ENCODE measurements around the gene PDE4B. TPM values are rescaled to one million over a fixed set of nuclear protein-coding genes. Genes with fewer than 3 reads are reported as not detected.

Gene PDE4B
- total RNA-seq, 1 donor from 2014 or later: 0.57 TPM

DNA sequence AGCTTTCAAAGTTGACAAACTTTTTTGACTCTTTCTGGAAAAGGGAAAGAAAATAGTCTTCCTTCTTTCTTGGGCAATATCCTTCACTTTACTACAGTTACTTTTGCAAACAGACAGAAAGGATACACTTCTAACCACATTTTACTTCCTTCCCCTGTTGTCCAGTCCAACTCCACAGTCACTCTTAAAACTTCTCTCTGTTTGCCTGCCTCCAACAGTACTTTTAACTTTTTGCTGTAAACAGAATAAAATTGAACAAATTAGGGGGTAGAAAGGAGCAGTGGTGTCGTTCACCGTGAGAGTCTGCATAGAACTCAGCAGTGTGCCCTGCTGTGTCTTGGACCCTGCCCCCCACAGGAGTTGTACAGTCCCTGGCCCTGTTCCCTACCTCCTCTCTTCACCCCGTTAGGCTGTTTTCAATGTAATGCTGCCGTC lies 580.5 kb downstream of the PDE4B start:
- Mint-ChIP-seq H3K36me3 (ENCODE audit: low read depth) (peaks cover 6% of the 10 kb centered on the region), H3K27me3 (ENCODE audit: low read depth) (no peaks in the 10 kb centered on the region), H3K4me3 (ENCODE audit: unreplicated experiment) (no peak overlapping the region), H3K9me3 (ENCODE audit: low read depth) (no peaks in the 10 kb centered on the region), H3K4me1 (ENCODE audit: low read depth) (peaks cover 33% of the 10 kb centered on the region), H3K27ac (ENCODE audit: unreplicated experiment) (no peak overlapping the region)
- TF ChIP-seq CTCF (IDR thresholded peaks at IDR 0.05): no peak
- no peak for DNase-seq (ENCODE audit: low spot score)

GRCh38 chr1:66374148-66374547 lies 581.5 kb downstream of the PDE4B start:
- no peak for TF ChIP-seq CTCF (IDR thresholded peaks at IDR 0.05)
- H3K36me3 Mint-ChIP-seq (ENCODE audit: low read depth): peaks cover 3% of the 10 kb centered on the region
- H3K4me3 Mint-ChIP-seq (ENCODE audit: unreplicated experiment): no peak overlapping the region
- no peaks in the 10 kb centered on the region for H3K9me3 Mint-ChIP-seq (ENCODE audit: low read depth)
- peaks cover 28% of the 10 kb centered on the region for H3K4me1 Mint-ChIP-seq (ENCODE audit: low read depth)
- no peaks in the 10 kb centered on the region for H3K27me3 Mint-ChIP-seq (ENCODE audit: low read depth)
- DNase-seq (ENCODE audit: low spot score): no peak
- no peak overlapping the region for H3K27ac Mint-ChIP-seq (ENCODE audit: unreplicated experiment)

DNA sequence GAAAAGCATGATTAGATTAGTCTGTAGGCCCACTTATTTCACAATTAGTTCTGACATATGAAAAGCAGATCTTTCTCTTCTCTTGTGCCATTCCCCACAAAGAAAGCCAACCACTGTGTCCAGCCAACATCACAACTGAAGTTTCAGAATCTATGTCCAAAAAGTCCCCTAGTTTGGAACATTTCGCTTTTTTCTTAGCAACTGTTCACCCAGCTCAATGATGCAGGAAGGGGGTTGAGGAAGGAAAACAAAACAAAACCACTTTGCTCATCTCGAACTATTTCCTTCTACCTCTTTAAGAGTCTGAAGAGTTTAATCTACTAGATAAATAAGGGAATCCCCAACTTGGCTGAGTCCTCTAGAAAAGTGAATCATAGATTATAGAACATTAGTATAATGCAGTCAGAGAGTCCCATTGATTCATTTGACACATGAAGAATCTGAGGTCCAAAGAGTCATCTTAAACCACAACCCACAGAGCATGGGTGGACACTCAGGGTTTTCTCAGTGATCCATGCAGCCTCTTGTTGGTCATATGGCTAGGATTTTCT lies 581.9 kb downstream of the PDE4B start:
- no peak for TF ChIP-seq CTCF (IDR thresholded peaks at IDR 0.05)
- peaks cover 28% of the 10 kb centered on the region for H3K4me1 Mint-ChIP-seq (ENCODE audit: low read depth)
- H3K27me3 Mint-ChIP-seq (ENCODE audit: low read depth): no peaks in the 10 kb centered on the region
- no peak overlapping the region for H3K4me3 Mint-ChIP-seq (ENCODE audit: unreplicated experiment)
- H3K36me3 Mint-ChIP-seq (ENCODE audit: low read depth): peaks cover 3% of the 10 kb centered on the region
- DNase-seq (ENCODE audit: low spot score): no peak
- H3K9me3 Mint-ChIP-seq (ENCODE audit: low read depth): no peaks in the 10 kb centered on the region
- H3K27ac Mint-ChIP-seq (ENCODE audit: unreplicated experiment): no peak overlapping the region

DNA sequence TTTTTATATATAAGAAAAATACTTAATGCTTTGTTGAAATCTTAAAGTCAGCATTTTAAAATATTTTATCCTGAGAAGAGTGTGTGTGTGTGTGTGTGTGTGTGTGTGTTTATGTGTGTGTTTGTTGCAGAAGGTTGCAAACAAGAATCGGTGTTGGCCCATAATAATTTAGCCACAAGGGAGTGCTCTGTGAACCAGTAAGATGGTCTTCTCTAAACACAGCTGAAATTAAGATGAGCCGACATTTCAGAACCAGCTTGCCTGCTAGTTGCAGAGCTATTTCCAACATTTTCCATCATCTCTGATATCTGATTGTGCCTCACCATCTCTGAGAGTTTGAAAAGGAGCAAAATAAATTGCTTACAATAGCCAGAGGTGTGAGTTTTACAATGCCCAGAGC lies 582.4 kb downstream of the PDE4B start:
- H3K27ac Mint-ChIP-seq (ENCODE audit: unreplicated experiment): no peak overlapping the region
- DNase-seq (ENCODE audit: low spot score): no peak
- no peaks in the 10 kb centered on the region for H3K27me3 Mint-ChIP-seq (ENCODE audit: low read depth)
- peaks cover 27% of the 10 kb centered on the region for H3K4me1 Mint-ChIP-seq (ENCODE audit: low read depth)
- H3K4me3 Mint-ChIP-seq (ENCODE audit: unreplicated experiment): no peak overlapping the region
- no peak for TF ChIP-seq CTCF (IDR thresholded peaks at IDR 0.05)
- peaks cover 3% of the 10 kb centered on the region for H3K36me3 Mint-ChIP-seq (ENCODE audit: low read depth)
- no peaks in the 10 kb centered on the region for H3K9me3 Mint-ChIP-seq (ENCODE audit: low read depth)

- no peak for TF ChIP-seq CTCF (IDR thresholded peaks at IDR 0.05)
- DNase-seq (ENCODE audit: low spot score): no peak
- Mint-ChIP-seq H3K27ac (ENCODE audit: unreplicated experiment) (no peak overlapping the region), H3K36me3 (ENCODE audit: low read depth) (no peaks in the 10 kb centered on the region), H3K27me3 (ENCODE audit: low read depth) (no peaks in the 10 kb centered on the region), H3K4me3 (ENCODE audit: unreplicated experiment) (no peak overlapping the region), H3K9me3 (ENCODE audit: low read depth) (peaks cover 3% of the 10 kb centered on the region), H3K4me1 (ENCODE audit: low read depth) (peaks cover 9% of the 10 kb centered on the region)
Observed at GRCh38 chr1:66380452-66381212, 587.9 kb downstream of the PDE4B start.
